ENCODE data around the gene NEDD4L. TPM values are rescaled to one million over a fixed set of nuclear protein-coding genes. Genes with fewer than 3 reads are reported as not detected.

The NEDD4L gene
- total RNA-seq, 2 experiments from 2014 or later, result 3.2 to 3.3 TPM

GRCh38 chr18:58032233-58032632, 11.8 kb upstream of the NEDD4L start:
- no peak for DNase-seq (ENCODE audit: low spot score)
- no peaks in the 10 kb centered on the region for H3K9me3 ChIP-seq (ENCODE audit: low read length)
- H3K4me3 ChIP-seq (ENCODE audit: low read depth, low read length, poor library complexity, severe bottlenecking), result no peak overlapping the region
- no peaks in the 10 kb centered on the region for H4K20me1 ChIP-seq (ENCODE audit: insufficient read depth, low read length)
- no peak for TF ChIP-seq CTCF (conservative IDR thresholded peaks at IDR 0.05; ENCODE audit: low read length)
- no peak for TF ChIP-seq EZH2phosphoT487 (IDR thresholded peaks at IDR 0.05; ENCODE audit: borderline replicate concordance, low read depth, low read length)
- no peak overlapping the region for H3K27ac ChIP-seq (ENCODE audit: low read depth, low read length, poor library complexity, severe bottlenecking)
- no TSS peak for BruUV-seq (replicated peaks)
- H3K4me2 ChIP-seq (ENCODE audit: low read length), result no peak overlapping the region
- intact Hi-C loops (cut with micrococcal nuclease; ENCODE audit: unreplicated experiment), result no loop called here
- no peaks in the 10 kb centered on the region for H3K36me3 ChIP-seq (ENCODE audit: insufficient read depth, low read length)
- H3K4me1 ChIP-seq (ENCODE audit: insufficient read depth, low read length, poor library complexity, severe bottlenecking), result no peaks in the 10 kb centered on the region
- ChIA-PET POLR2A (interaction anchor here (0.6 kb wide), 1 partner anchor 291 kb away, joined by 3 read pairs; no protein-coding TSS in a partner anchor), CTCF (ENCODE audit: unreplicated experiment) (no interaction called here)
- H3K9me2 ChIP-seq (ENCODE audit: insufficient read depth, low read length), result no peaks in the 10 kb centered on the region
- no peaks in the 10 kb centered on the region for H3K79me2 ChIP-seq (ENCODE audit: insufficient read depth, low read depth, low read length)
- no peak overlapping the region for H2AFZ ChIP-seq (ENCODE audit: low read length)

- intact Hi-C loops (cut with micrococcal nuclease; ENCODE audit: unreplicated experiment), result no loop called here
- Histone ChIP-seq H3K4me2 (ENCODE audit: low read length) (no peak overlapping the region), H3K9me3 (ENCODE audit: low read length) (no peaks in the 10 kb centered on the region), H3K36me3 (ENCODE audit: insufficient read depth, low read length) (no peaks in the 10 kb centered on the region), H3K4me1 (ENCODE audit: insufficient read depth, low read length, poor library complexity, severe bottlenecking) (no peaks in the 10 kb centered on the region), H3K4me3 (ENCODE audit: low read depth, low read length, poor library complexity, severe bottlenecking) (no peak overlapping the region), H4K20me1 (ENCODE audit: insufficient read depth, low read length) (no peaks in the 10 kb centered on the region), H3K79me2 (ENCODE audit: insufficient read depth, low read depth, low read length) (no peaks in the 10 kb centered on the region), H3K27ac (ENCODE audit: low read depth, low read length, poor library complexity, severe bottlenecking) (no peak overlapping the region), H3K9me2 (ENCODE audit: insufficient read depth, low read length) (no peaks in the 10 kb centered on the region), H2AFZ (ENCODE audit: low read length) (no peak overlapping the region)
- DNase-seq (ENCODE audit: low spot score), result no peak
- no peak for TF ChIP-seq CTCF (conservative IDR thresholded peaks at IDR 0.05; ENCODE audit: low read length)
- ChIA-PET CTCF (ENCODE audit: unreplicated experiment) (no interaction called here), POLR2A (no interaction called here)
- BruUV-seq (replicated peaks), result no TSS peak
Measured at GRCh38 chr18:58033216-58033615, 10.8 kb upstream of the NEDD4L start.

- H3K36me3 ChIP-seq (ENCODE audit: insufficient read depth, low read length), result no peaks in the 10 kb centered on the region
- H4K20me1 ChIP-seq (ENCODE audit: insufficient read depth, low read length), result no peaks in the 10 kb centered on the region
- POLR2A ChIA-PET, result no interaction called here
- H3K4me2 ChIP-seq (ENCODE audit: low read length), result no peak overlapping the region
- H3K27ac ChIP-seq (ENCODE audit: low read depth, low read length, poor library complexity, severe bottlenecking), result no peak overlapping the region
- intact Hi-C loops (cut with micrococcal nuclease; ENCODE audit: unreplicated experiment), result no loop called here
- H3K4me1 ChIP-seq (ENCODE audit: insufficient read depth, low read length, poor library complexity, severe bottlenecking), result no peaks in the 10 kb centered on the region
- no peak for TF ChIP-seq CTCF (conservative IDR thresholded peaks at IDR 0.05; ENCODE audit: low read length)
- TF ChIP-seq EZH2phosphoT487 (IDR thresholded peaks at IDR 0.05; ENCODE audit: borderline replicate concordance, low read depth, low read length), result no peak
- no peak for DNase-seq (ENCODE audit: low spot score)
- no peak overlapping the region for H3K4me3 ChIP-seq (ENCODE audit: low read depth, low read length, poor library complexity, severe bottlenecking)
- no peak overlapping the region for H2AFZ ChIP-seq (ENCODE audit: low read length)
- CTCF ChIA-PET (ENCODE audit: unreplicated experiment), result no interaction called here
- H3K9me2 ChIP-seq (ENCODE audit: insufficient read depth, low read length), result no peaks in the 10 kb centered on the region
- H3K9me3 ChIP-seq (ENCODE audit: low read length), result no peaks in the 10 kb centered on the region
- no peaks in the 10 kb centered on the region for H3K79me2 ChIP-seq (ENCODE audit: insufficient read depth, low read depth, low read length)
- no TSS peak for BruUV-seq (replicated peaks)
Measured at GRCh38 chr18:58034370-58034769, 9.7 kb upstream of the NEDD4L start.

All from OCI-LY7 (cell line).